Melanocyte of skin (primary cell): ENCODE data around the gene ZC3H8. TPM values are rescaled to one million over a fixed set of nuclear protein-coding genes. Genes with fewer than 3 reads are reported as not detected.

Experiments
- total RNA-seq, 2 donors: library from RNA; depleted of rRNA; stranded (reverse); fragments of >200 nt; gene quantifications; 2 replicates each; pipeline ENCODE4 v1.2.3, GENCODE V29; 2012

ZC3H8 gene
- total RNA-seq, result 1 to 10 TPM; 1.3 to 4.8 TPM

DNA sequence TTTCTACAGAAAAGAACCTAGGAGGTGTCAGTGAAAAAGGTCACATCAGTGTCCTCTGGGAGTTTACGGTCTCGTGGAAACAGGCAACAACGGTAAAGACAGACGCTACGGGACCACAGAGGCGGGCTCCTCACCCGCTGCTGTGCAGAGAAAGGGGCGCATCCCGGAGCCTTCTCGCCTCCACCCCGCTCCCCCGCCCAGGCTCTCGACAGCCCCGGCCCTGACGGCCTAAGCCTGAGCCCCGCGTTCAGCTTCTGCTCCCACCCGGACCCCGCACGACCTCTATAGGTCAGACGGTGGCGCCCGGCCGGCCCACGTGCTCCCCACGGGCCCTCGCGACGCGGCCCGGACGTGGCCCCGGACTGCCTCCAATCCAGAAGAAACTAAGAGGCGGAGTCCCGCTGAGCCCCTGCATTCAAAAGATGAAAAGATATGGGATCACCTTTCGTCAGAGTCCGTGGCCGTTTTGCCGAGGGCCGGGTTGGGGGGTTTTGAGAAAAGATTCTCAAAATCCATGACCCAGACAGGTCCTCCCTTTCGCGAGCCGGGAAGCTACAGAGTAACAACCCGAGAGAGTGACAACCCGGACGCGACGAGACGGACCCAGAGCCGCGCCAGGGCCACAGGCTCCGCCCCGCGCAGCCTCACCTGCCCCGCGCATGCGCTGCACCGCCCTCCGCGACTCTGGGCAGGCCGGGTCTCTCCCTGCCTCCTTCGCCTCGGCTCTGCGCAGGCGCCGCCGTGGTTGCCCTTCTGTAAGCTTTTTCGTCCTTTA lies at the start of gene ZC3H8:
TSS of gene ZC3H8 (minus strand) at position 577 of the 775 bp plus-strand sequence. CDS start at position 516, 61 bp downstream.

DNA sequence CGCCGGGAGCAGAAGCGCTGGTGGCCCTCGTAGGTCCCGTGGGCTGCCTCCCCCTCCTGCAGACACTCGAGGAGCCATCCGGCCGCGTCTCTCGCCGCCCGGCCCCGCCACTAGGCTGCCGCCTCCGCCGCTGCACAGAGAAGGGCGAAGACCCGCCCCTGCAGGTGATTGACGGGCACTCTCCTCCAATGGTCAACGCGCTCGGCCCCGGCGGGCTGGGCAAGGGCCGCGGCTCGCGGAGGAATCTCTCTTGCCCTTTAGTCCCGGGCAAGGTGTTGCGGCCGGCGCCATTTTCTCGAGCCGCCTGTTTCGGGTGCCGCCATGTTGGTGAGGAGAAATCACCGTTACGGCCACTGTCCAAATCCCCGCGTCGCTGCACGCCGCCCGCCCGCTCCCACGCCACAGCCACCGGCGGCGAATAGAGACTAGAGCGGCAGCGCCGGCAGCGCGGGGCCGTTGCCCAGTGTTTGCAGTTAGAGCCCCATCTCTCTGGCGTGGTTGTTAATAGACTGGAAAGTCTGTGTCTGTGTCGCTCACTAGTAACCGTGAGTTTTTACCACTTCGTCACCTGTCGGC lies 20.6 kb upstream of the ZC3H8 start, which contains the start of gene ZC3H6:
TSS of gene ZC3H6 (plus strand) at position 287 of the 576 bp plus-strand sequence. CDS start 398 bp downstream, outside the sequence.

Other genes starting within 250 kb of the ZC3H8 start
- 10 to 100 TPM; 27.2 to 27.6 TPM for gene TMEM87B, start 199.8 kb downstream of the ZC3H8 start, total RNA-seq
- under 1 TPM; 0.69 to 1.00 TPM for gene FBLN7, start 116.7 kb downstream of the ZC3H8 start, total RNA-seq
- 1 to 10 TPM in 1 of 2 donors, under 1 TPM in 1; 1.00 to 3.8 TPM for gene ZC3H6, start 20.6 kb upstream of the ZC3H8 start, total RNA-seq
- 10 to 100 TPM in 1 of 2 donors, 1 to 10 TPM in 1; 6.5 to 10.3 TPM for gene RGPD8, start 178.6 kb upstream of the ZC3H8 start, total RNA-seq
- 10 to 100 TPM; 46.1 to 60.3 TPM for gene TTL, start 227.1 kb upstream of the ZC3H8 start, total RNA-seq